HepG2 (cell line): ENCODE measurements around the gene DNAI4. TPM values are rescaled to one million over a fixed set of nuclear protein-coding genes. Genes with fewer than 3 reads are reported as not detected.

Experiments used
- ATAC-seq: fragments of 200-7000 bp; cut with Tn5 transposase; 3 replicates; pipeline ENCODE4 v1.9.1; 2020; ENCODE audit warnings: mild to moderate bottlenecking, moderate library complexity
- BruUV-seq: library from RNA; stranded (reverse); fragments of 400-500 nt; replicated peaks from 2 replicates; lab custom pipeline; 2021; lab: Mats Ljungman, UMichigan
- CTCF ChIA-PET: fragments of 300-600 bp; formaldehyde crosslinking; extraction: SDS; loops from one replicate; lab custom pipeline; 2021; ENCODE audit warnings: low total read pairs, inconsistent platforms, low intra/inter-chr PET ratio; lab: Yijun Ruan, JAX
- POLR2A ChIA-PET: fragments of 350-600 bp; sonication (Branson Sonifier 250); formaldehyde crosslinking; loops from one replicate; lab custom pipeline; 2020; ENCODE audit warnings: antibody characterized with exemption, inconsistent platforms; lab: Yijun Ruan, JAX
- DNase-seq: peaks from one replicate; pipeline ENCODE4 v3.0.0-alpha.2; 2015; ENCODE audit warnings: low spot score
- FAIRE-seq: peaks from 3 replicates; lab custom pipeline; 2011; peaks lifted over from hg19 to GRCh38; lab: Jason Lieb, UNC
- H2AFZ ChIP-seq: one replicate; pipeline ENCODE4 v1.6.1; 2011; ENCODE audit warnings: low read length, inconsistent platforms
- H3K27ac ChIP-seq: fragments of 300-600 bp; 3 replicates; pipeline ENCODE4 v1.8.0; 2011; ENCODE audit warnings: mixed run types, mild to moderate bottlenecking, mixed read lengths, low read length, inconsistent platforms; ENCODE audit not compliant: insufficient read depth; ENCODE audit errors: extremely low read length
- H3K27me3 ChIP-seq, 2 experiments: fragments of 200-600 bp in 1 of 2; 2 replicates in 1 of 2; 3 replicates in 1 of 2; pipeline versions ENCODE4 v1.6.0 to v1.8.0; 2011; ENCODE audit warnings: low read length in 2 of 2, mild to moderate bottlenecking in 2 of 2, moderate library complexity in 2 of 2, inconsistent platforms in 1 of 2; ENCODE audit not compliant: insufficient read depth in 2 of 2, control insufficient read depth in 1 of 2
- H3K36me3 ChIP-seq, 2 experiments: fragments of 200-600 bp in 1 of 2; replicated peaks in 1 of 2; 2 replicates in 1 of 2; 3 replicates in 1 of 2; pipeline versions ENCODE4 v1.5.1 to v1.8.0; 2011; ENCODE audit warnings: low read length in 2 of 2, inconsistent platforms in 1 of 2; ENCODE audit not compliant: insufficient read depth in 2 of 2, control insufficient read depth in 1 of 2
- H3K4me1 ChIP-seq: 2 replicates; pipeline ENCODE4 v1.5.1; 2012; ENCODE audit warnings: low read length, inconsistent platforms; ENCODE audit not compliant: insufficient read depth
- H3K4me2 ChIP-seq: 2 replicates; pipeline ENCODE4 v1.6.0; 2011; ENCODE audit warnings: low read depth, low read length, inconsistent platforms
- H3K4me3 ChIP-seq, 3 experiments: fragments of 200-600 bp in 1 of 3; sonication (generic), shearing (Covaris generic) in 1 of 3; replicated peaks in 1 of 3; 2 replicates each; pipeline ENCODE4 v1.5.1; 2011 to 2016; ENCODE audit warnings: low read length in 3 of 3, inconsistent platforms in 2 of 3, low read depth in 2 of 3, mild to moderate bottlenecking in 2 of 3, control low read depth in 1 of 3, mixed read lengths in 1 of 3; ENCODE audit not compliant: insufficient read depth in 1 of 3
- H3K79me2 ChIP-seq: one replicate; pipeline ENCODE4 v1.6.1; 2011; ENCODE audit warnings: low read length, inconsistent platforms; ENCODE audit not compliant: insufficient read depth
- H3K9ac ChIP-seq: 2 replicates; pipeline ENCODE4 v1.6.0; 2011; ENCODE audit warnings: mild to moderate bottlenecking, low read depth, low read length, inconsistent platforms; ENCODE audit not compliant: insufficient read depth
- H3K9me3 ChIP-seq: 2 replicates; pipeline ENCODE4 v1.5.1; 2012; ENCODE audit warnings: mild to moderate bottlenecking, low read length
- H4K20me1 ChIP-seq: 2 replicates; pipeline ENCODE4 v1.6.0; 2011; ENCODE audit warnings: inconsistent platforms, mild to moderate bottlenecking, low read length, moderate library complexity; ENCODE audit not compliant: insufficient read depth
- ATM ChIP-seq: fragments of 450-650 bp; IDR thresholded peaks from 2 replicates; pipeline ENCODE4 v1.7.1; 2017; ENCODE audit warnings: mild to moderate bottlenecking, borderline replicate concordance
- CSRNP1 ChIP-seq: sonication (generic); formaldehyde crosslinking; IDR thresholded peaks from 2 replicates; pipeline ENCODE4 v1.8.1; 2023; ENCODE audit warnings: mild to moderate bottlenecking, missing genetic modification reagents
- ELF3 ChIP-seq: IDR thresholded peaks from 2 replicates; pipeline ENCODE4 v1.6.1; 2016; ENCODE audit warnings: missing genetic modification reagents, missing compliant biosample characterization
- JARID2 ChIP-seq: sonication (generic); formaldehyde crosslinking; IDR thresholded peaks from 2 replicates; pipeline ENCODE4 v1.8.1; 2023; ENCODE audit warnings: missing genetic modification reagents, inconsistent platforms; ENCODE audit not compliant: insufficient replicate concordance
- JDP2 ChIP-seq: sonication (generic); formaldehyde crosslinking; IDR thresholded peaks from 2 replicates; pipeline ENCODE4 v1.8.1; 2022; ENCODE audit warnings: missing genetic modification reagents, borderline replicate concordance
- NFRKB ChIP-seq: fragments of 450-650 bp; IDR thresholded peaks from 2 replicates; pipeline ENCODE4 v1.6.1; 2017
- RFXAP ChIP-seq: sonication (generic); formaldehyde crosslinking; IDR thresholded peaks from 2 replicates; pipeline ENCODE4 v1.4.0; 2020; ENCODE audit warnings: missing genetic modification reagents, borderline replicate concordance
- SMYD3 ChIP-seq: sonication (generic); formaldehyde crosslinking; IDR thresholded peaks from 2 replicates; pipeline ENCODE4 v1.8.1; 2023; ENCODE audit warnings: mild to moderate bottlenecking, missing genetic modification reagents
- SOX5 ChIP-seq: IDR thresholded peaks from 2 replicates; pipeline ENCODE4 v1.6.1; 2016; ENCODE audit warnings: borderline replicate concordance
- SSRP1 ChIP-seq: IDR thresholded peaks from 2 replicates; pipeline ENCODE4 v1.6.1; 2016; ENCODE audit warnings: control low read depth
- STAT5B ChIP-seq: sonication (generic); formaldehyde crosslinking; IDR thresholded peaks from 2 replicates; pipeline ENCODE4 v1.4.0; 2020; ENCODE audit warnings: missing genetic modification reagents
- TEAD3 ChIP-seq: optimal IDR thresholded peaks from 2 replicates; pipeline ENCODE3; 2016; ENCODE audit warnings: borderline replicate concordance
- ZBTB38 ChIP-seq: sonication (generic); formaldehyde crosslinking; IDR thresholded peaks from 2 replicates; pipeline ENCODE4 v1.5.1; 2020; ENCODE audit warnings: mild to moderate bottlenecking, missing genetic modification reagents
- ZBTB7A ChIP-seq: sonication (generic); formaldehyde crosslinking; IDR thresholded peaks from 2 replicates; pipeline ENCODE4 v1.8.0; 2022; ENCODE audit warnings: mild to moderate bottlenecking, missing genetic modification reagents
- ZFAT ChIP-seq: sonication (generic); formaldehyde crosslinking; conservative IDR thresholded peaks from 2 replicates; pipeline ENCODE4 v1.8.1; 2023; ENCODE audit warnings: missing genetic modification reagents, inconsistent platforms
- ZNF263 ChIP-seq: sonication (generic); formaldehyde crosslinking; IDR thresholded peaks from 2 replicates; pipeline ENCODE4 v1.4.0; 2020; ENCODE audit warnings: missing genetic modification reagents
- ZNF770 ChIP-seq: sonication (generic); formaldehyde crosslinking; IDR thresholded peaks from 2 replicates; pipeline ENCODE4 v1.5.0; 2020; ENCODE audit warnings: mild to moderate bottlenecking, missing genetic modification reagents
- WGBS: methylation state at CpG from one replicate; pipeline ENCODE4 v1.1.6; 2017; ENCODE audit warnings: low lambda C conversion rate; 5-methylcytosine and 5-hydroxymethylcytosine counted together
- in situ Hi-C: cut with HindIII; loops from 2 replicates; pipeline ENCODE4 v1.10.0; 2017; ENCODE audit warnings: low pct_unique_long_range_greater_than_20kb; ENCODE audit not compliant: extremely low pct_ligation_motif_present
- intact Hi-C: fragments of 100-400 bp; cut with micrococcal nuclease; formaldehyde crosslinking; loops from one replicate; pipeline ENCODE4 v1.10.0; 2022; ENCODE audit not compliant: unreplicated experiment
- polyA plus RNA-seq, 8 experiments: library from polyadenylated mRNA; depleted of rRNA in 3 of 8; stranded (reverse) in 7 of 8; unstranded in 1 of 8; fragments of >200 nt; fragmentation: Illumina TruSeq in 4 of 8; extraction: Trizol in 4 of 8; gene quantifications; 2 replicates each; pipeline versions ENCODE4 v1.2.1 to v1.2.3, GENCODE V29; 2011 to 2016; ENCODE audit warnings: low read depth in 4 of 8, missing spikeins in 1 of 8, mixed read lengths in 1 of 8; ENCODE audit not compliant: insufficient read depth in 1 of 8
- total RNA-seq, 5 experiments: library from RNA; depleted of rRNA; stranded (reverse); fragments of >200 nt; fragmentation: Illumina TruSeq; extraction: Trizol; gene quantifications; 2 replicates each; pipeline ENCODE4 v1.2.3, GENCODE V29; 2016; ENCODE audit warnings: low read depth in 1 of 5
- TF ChIP-seq, protein P1 (sequence below): sonication (generic); formaldehyde crosslinking; IDR thresholded peaks from 2 replicates; pipeline ENCODE4 v1.8.0; 2022; ENCODE audit warnings: missing genetic modification reagents, low read depth, mild to moderate bottlenecking, borderline replicate concordance

The DNAI4 gene
- total and polyA plus RNA-seq, 2 of the 13 experiments (the other 11 are each of a cell fraction or from before 2014, with no cell fraction given), result 0.04 to 0.08 TPM

DNA sequence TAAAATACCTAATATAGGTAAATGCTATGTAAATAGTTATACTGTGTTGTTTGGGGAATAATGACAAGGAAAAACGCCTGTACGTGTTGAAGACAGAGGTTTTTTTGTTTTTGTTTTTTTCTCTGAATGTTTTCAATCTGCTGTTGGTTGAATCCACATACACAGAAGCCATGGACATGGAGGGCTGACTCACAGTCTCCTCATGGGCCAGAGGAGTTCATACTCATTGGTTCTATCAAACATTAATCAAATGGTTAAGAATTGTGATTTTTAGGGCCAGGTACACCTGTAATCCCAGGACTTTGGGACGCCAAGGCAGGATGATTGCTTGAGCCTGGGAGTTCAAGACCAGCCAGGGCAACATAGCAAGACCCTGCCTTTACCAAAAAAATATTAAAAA is 20.7 kb upstream of the DNAI4 start (continued):
- TF ChIP-seq JARID2 (CRISPR knock-in tag) (no peak), SSRP1 (CRISPR knock-in tag) (no peak), STAT5B (CRISPR knock-in tag) (no peak)

GRCh38 chr1:66944330-66945274 is 19.9 kb upstream of the DNAI4 start:
- Histone ChIP-seq H3K9ac (no peak overlapping the region), H3K4me2 (no peak overlapping the region), H3K27ac (peak overlapping the region; percentile 59), H3K4me3 (no peak overlapping the region), H3K4me1 (peaks cover 47% of the 10 kb centered on the region), H4K20me1 (no peaks in the 10 kb centered on the region; the same call in none of the 2 replicates), H3K36me3 (peaks cover 4 to 32% of the 10 kb centered on the region in 2 experiments), H3K9me3 (no peaks in the 10 kb centered on the region), H3K79me2 (peaks cover 46% of the 10 kb centered on the region), H3K27me3 (no peaks in the 10 kb centered on the region), H2AFZ (no peak overlapping the region)
- in situ Hi-C loops, result loop anchor here (25.0 kb wide), 1 partner anchor 468 kb away; no protein-coding TSS in a partner anchor
- POLR2A ChIA-PET, result interaction anchor here (1.5 to 1.7 kb wide), 3 partner anchors 11 to 20 kb away, joined by 8 to 19 read pairs (median 14); partner anchors contain the start of genes DNAI4 and MIER1
- DNase-seq (peak; percentile 79), ATAC-seq (peak; percentile 95), FAIRE-seq (no peak)
- intact Hi-C loops, result loop anchor here (2.0 kb wide), 1 partner anchor 14 kb away; no protein-coding TSS in a partner anchor
- BruUV-seq, result no TSS peak
- WGBS, result 72% methylated on average over 7 of the region's 7 CpGs
- CTCF ChIA-PET, result no interaction called here
- TF ChIP-seq SMYD3, result no peak
- TF ChIP-seq, protein P1, sequence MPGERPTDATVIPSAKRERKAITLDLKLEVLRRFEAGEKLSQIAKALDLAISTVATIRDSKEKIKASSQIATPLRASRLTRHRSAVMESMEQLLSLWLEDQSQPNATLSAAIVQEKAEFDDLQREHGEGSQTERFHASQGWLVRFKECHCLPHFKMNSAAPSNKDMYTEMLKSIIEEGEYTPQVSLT (CRISPR knock-in tag), result no peak
- no peak for TF ChIP-seq ZBTB38
- TF ChIP-seq ZNF263, result no peak
- TF ChIP-seq ZNF770 (CRISPR knock-in tag), result peak; percentile 22; the same call in 1 of the 2 replicates
- TF ChIP-seq ZBTB7A (CRISPR knock-in tag), result no peak
- peak; percentile 29; the same call in 1 of the 2 replicates for TF ChIP-seq SOX5 (CRISPR knock-in tag)
- TF ChIP-seq NFRKB, result no peak
- TF ChIP-seq JDP2, result no peak
- peak; percentile 89 for TF ChIP-seq TEAD3
- peak; percentile 18; the same call in 1 of the 2 replicates for TF ChIP-seq ELF3 (CRISPR knock-in tag)
- TF ChIP-seq RFXAP (CRISPR knock-in tag), result no peak
- TF ChIP-seq ZFAT (CRISPR knock-in tag), result no peak
- TF ChIP-seq CSRNP1 (CRISPR knock-in tag), result no peak
- TF ChIP-seq ATM, result no peak
